Stomach (tissue), 9 donors: ENCODE measurements around the gene CACNA2D4. TPM values are rescaled to one million over a fixed set of nuclear protein-coding genes. Genes with fewer than 3 reads are reported as not detected.

Source experiments
- DNase-seq, 2 donors: peaks; one replicate each; pipeline versions ENCODE4 v3.0.0 to v3.0.0-alpha.2; 2013 to 2019
- H3K27ac ChIP-seq, 5 donors: fragments of 200-600 bp in 4 of 5; sonication (generic) in 4 of 5; one replicate each; pipeline ENCODE4 v1.5.1; 2013 to 2019; ENCODE audit warnings: mild to moderate bottlenecking in 1 of 5, moderate library complexity in 1 of 5
- H3K27me3 ChIP-seq, 3 donors: fragments of 200-600 bp; sonication (generic); one replicate each; pipeline ENCODE4 v1.5.1; 2017 to 2019; ENCODE audit warnings: mixed run types in 1 of 3
- H3K36me3 ChIP-seq, 4 donors: fragments of 200-600 bp; sonication (generic); 1 replicate in 3 of 4; 2 replicates in 1 of 4; pipeline ENCODE4 v1.5.1; 2016 to 2019
- H3K4me1 ChIP-seq, 4 donors: fragments of 200-600 bp; sonication (generic); one replicate each; pipeline ENCODE4 v1.5.1; 2016 to 2019
- H3K4me3 ChIP-seq, 4 donors: fragments of 200-600 bp; sonication (generic) in 3 of 4; one replicate each; pipeline ENCODE4 v1.5.1; 2016 to 2019; ENCODE audit warnings: mild to moderate bottlenecking in 1 of 4
- H3K9me3 ChIP-seq, 4 donors: fragments of 200-600 bp; sonication (generic); one replicate each; pipeline ENCODE4 v1.5.1; 2016 to 2019
- CTCF ChIP-seq, 7 experiments: fragments of 450-650 bp in 4 of 7; fragments of 200-600 bp in 3 of 7; sonication (generic) in 3 of 7; IDR thresholded peaks; one replicate each; pipeline ENCODE4 v1.5.1; 2016 to 2019; ENCODE audit warnings: antibody characterized with exemption in 7 of 7, control low read depth in 2 of 7, mild to moderate bottlenecking in 1 of 7
- EP300 ChIP-seq: sonication (generic); formaldehyde crosslinking; IDR thresholded peaks from one replicate; pipeline ENCODE4 v1.6.1; 2017; ENCODE audit warnings: antibody characterized with exemption
- POLR2A ChIP-seq, 4 donors: fragments of 450-650 bp; IDR thresholded peaks; one replicate each; pipeline ENCODE4 v1.6.1; 2016; ENCODE audit warnings: antibody characterized with exemption in 4 of 4, control low read depth in 2 of 4, mild to moderate bottlenecking in 1 of 4, moderate library complexity in 1 of 4
- POLR2AphosphoS5 ChIP-seq, 3 donors: sonication (generic); formaldehyde crosslinking; IDR thresholded peaks; one replicate each; pipeline ENCODE4 v1.6.1; 2016; ENCODE audit warnings: antibody characterized with exemption in 3 of 3
- WGBS, 5 donors: extraction: QIAGEN DNeasy Blood & Tissue Kit in 3 of 5; methylation state at CpG; one replicate each; pipeline versions ENCODE4 v1.1.5 to v1.1.7; 2013 to 2018; 5-methylcytosine and 5-hydroxymethylcytosine counted together
- intact Hi-C: fragments of 100-400 bp; cut with DNase I; formaldehyde crosslinking; loops from one replicate; pipeline ENCODE4 v1.15.1; 2023; ENCODE audit warnings: low total_unique reads
- polyA plus RNA-seq, 3 donors: library from polyadenylated mRNA; stranded (reverse); fragments of 200-250 nt; gene quantifications; one replicate each; pipeline ENCODE4 v1.2.3, GENCODE V29; 2013
- total RNA-seq, 5 donors: library from RNA; depleted of rRNA; stranded (reverse); fragments of >200 nt; gene quantifications; one replicate each; pipeline versions ENCODE4 v1.1.0 to v1.2.3, GENCODE V29; 2014 to 2016
- donor health status: healthy with polysubstance abuse.
- donor health status: Bipolar disorder and iron deficiency.
- donor health status: healthy.

The CACNA2D4 gene
- total and polyA plus RNA-seq, 8 donors: 0.58 to 3.5 (median 1.8) TPM; not detected in 1

GRCh38 chr12:1906579-1906978, 11.9 kb downstream of the CACNA2D4 start:
- peaks cover 0 to 42% (median 25%) of the 10 kb centered on the region in 4 donors for H3K9me3 ChIP-seq
- H3K4me1 ChIP-seq: peaks cover 0 to 10% (median 5%) of the 10 kb centered on the region in 4 donors
- TF ChIP-seq CTCF (IDR thresholded peaks at IDR 0.05): no peak
- no peak for TF ChIP-seq POLR2A (IDR thresholded peaks at IDR 0.05)
- no peak for TF ChIP-seq EP300
- no peak for TF ChIP-seq POLR2AphosphoS5 (IDR thresholded peaks at IDR 0.05)
- intact Hi-C loops: no loop called here
- no peak for DNase-seq
- H3K4me3 ChIP-seq: no peak overlapping the region
- 37 to 50% (median 39%) methylated on average over 3 of the region's 3 CpGs for WGBS, 5 donors
- peaks cover 0 to 27% (median 6%) of the 10 kb centered on the region in 3 donors for H3K27me3 ChIP-seq
- no peaks in the 10 kb centered on the region for H3K36me3 ChIP-seq
- H3K27ac ChIP-seq: no peak overlapping the region

GRCh38 chr12:1904875-1905274, 13.6 kb downstream of the CACNA2D4 start:
- no peak overlapping the region for H3K27ac ChIP-seq
- peaks cover 0 to 10% (median 5%) of the 10 kb centered on the region in 4 donors for H3K4me1 ChIP-seq
- intact Hi-C loops: no loop called here
- no peaks in the 10 kb centered on the region for H3K36me3 ChIP-seq
- DNase-seq: no peak
- peaks cover 0 to 23% (median 6%) of the 10 kb centered on the region in 3 donors for H3K27me3 ChIP-seq
- no peak for TF ChIP-seq CTCF (IDR thresholded peaks at IDR 0.05)
- no peak for TF ChIP-seq POLR2AphosphoS5 (IDR thresholded peaks at IDR 0.05)
- TF ChIP-seq POLR2A (IDR thresholded peaks at IDR 0.05): no peak
- TF ChIP-seq EP300: no peak
- peaks cover 0 to 42% (median 25%) of the 10 kb centered on the region in 4 donors for H3K9me3 ChIP-seq
- no peak overlapping the region for H3K4me3 ChIP-seq

GRCh38 chr12:1896964-1897363, 21.5 kb downstream of the CACNA2D4 start:
- Histone ChIP-seq H3K4me1 (no peaks in the 10 kb centered on the region), H3K36me3 (no peaks in the 10 kb centered on the region), H3K27ac (no peak overlapping the region), H3K27me3 (peaks cover 0 to 3% (median 0%) of the 10 kb centered on the region in 3 donors), H3K4me3 (no peak overlapping the region), H3K9me3 (peaks cover 0 to 15% (median 10%) of the 10 kb centered on the region in 4 donors)
- DNase-seq: no peak
- TF ChIP-seq EP300 (no peak), POLR2AphosphoS5 (IDR thresholded peaks at IDR 0.05) (no peak), POLR2A (IDR thresholded peaks at IDR 0.05) (no peak), CTCF (IDR thresholded peaks at IDR 0.05) (no peak)
- intact Hi-C loops: no loop called here
- WGBS, 5 donors: 73 to 79% (median 77%) methylated on average over 5 of the region's 5 CpGs

- H3K4me3 ChIP-seq: no peak overlapping the region
- peaks cover 0 to 32% (median 19%) of the 10 kb centered on the region in 4 donors for H3K9me3 ChIP-seq
- WGBS, 5 donors: 83 to 95% (median 89%) methylated on average over 2 of the region's 2 CpGs
- no peak for DNase-seq
- peaks cover 0 to 6% (median 2%) of the 10 kb centered on the region in 4 donors for H3K4me1 ChIP-seq
- H3K27me3 ChIP-seq: peaks cover 0 to 3% (median 0%) of the 10 kb centered on the region in 3 donors
- H3K36me3 ChIP-seq: no peaks in the 10 kb centered on the region
- intact Hi-C loops: no loop called here
- TF ChIP-seq POLR2A (IDR thresholded peaks at IDR 0.05): no peak
- TF ChIP-seq POLR2AphosphoS5 (IDR thresholded peaks at IDR 0.05): no peak
- no peak for TF ChIP-seq EP300
- no peak overlapping the region for H3K27ac ChIP-seq
Measured at GRCh38 chr12:1890810-1891209, 27.6 kb downstream of the CACNA2D4 start.

- intact Hi-C loops: no loop called here
- H3K4me1 ChIP-seq: peaks cover 0 to 7% (median 4%) of the 10 kb centered on the region in 4 donors
- no peaks in the 10 kb centered on the region for H3K27me3 ChIP-seq
- WGBS, 5 donors: 89 to 95% (median 91%) methylated on average over 4 to 8 of the region's 8 CpGs
- H3K36me3 ChIP-seq: no peaks in the 10 kb centered on the region
- peaks cover 0 to 32% (median 19%) of the 10 kb centered on the region in 4 donors for H3K9me3 ChIP-seq
- DNase-seq: no peak
- TF ChIP-seq POLR2AphosphoS5 (IDR thresholded peaks at IDR 0.05): no peak
- TF ChIP-seq POLR2A (IDR thresholded peaks at IDR 0.05): no peak
- TF ChIP-seq CTCF (IDR thresholded peaks at IDR 0.05): no peak
- TF ChIP-seq EP300: no peak
- no peak overlapping the region for H3K27ac ChIP-seq
- no peak overlapping the region for H3K4me3 ChIP-seq
Measured at GRCh38 chr12:1890119-1890703, 28.2 kb downstream of the CACNA2D4 start.
